IPS-11a (cell line): ENCODE data around the gene EPHA4.

Experiments used
- H3K4me3 ChIP-seq: one replicate; pipeline ENCODE4 v1.5.1; 2013; ENCODE audit warnings: low read depth, low read length, control low read depth

The EPHA4 gene

GRCh38 chr2:221480163-221480562, 91.9 kb downstream of the EPHA4 start:
- no peak overlapping the region for H3K4me3 ChIP-seq

- H3K4me3 ChIP-seq = no peak overlapping the region
These were observed 93.6 kb downstream of the EPHA4 start for GRCh38 chr2:221478485-221478863.

GRCh38 chr2:221477714-221478484, 94.2 kb downstream of the EPHA4 start:
- no peak overlapping the region for H3K4me3 ChIP-seq

GRCh38 chr2:221476195-221476594, 95.9 kb downstream of the EPHA4 start:
- H3K4me3 ChIP-seq = no peak overlapping the region

- no peak overlapping the region for H3K4me3 ChIP-seq
These were observed 98.7 kb downstream of the EPHA4 start for GRCh38 chr2:221473451-221473850.

- H3K4me3 ChIP-seq = no peak overlapping the region
These were observed 103.8 kb downstream of the EPHA4 start for GRCh38 chr2:221468317-221468716.

- no peak overlapping the region for H3K4me3 ChIP-seq
These were observed 104.5 kb downstream of the EPHA4 start for GRCh38 chr2:221467610-221468009.

GRCh38 chr2:221466744-221467143, 105.4 kb downstream of the EPHA4 start:
- H3K4me3 ChIP-seq = no peak overlapping the region

- H3K4me3 ChIP-seq = no peak overlapping the region
These were observed 106.3 kb downstream of the EPHA4 start for GRCh38 chr2:221465776-221466175.

- no peak overlapping the region for H3K4me3 ChIP-seq
These were observed 107.1 kb downstream of the EPHA4 start for GRCh38 chr2:221464971-221465370.

- no peak overlapping the region for H3K4me3 ChIP-seq
These were observed 108.7 kb downstream of the EPHA4 start for GRCh38 chr2:221463241-221463896.

GRCh38 chr2:221461901-221462300, 110.2 kb downstream of the EPHA4 start:
- H3K4me3 ChIP-seq = no peak overlapping the region

- H3K4me3 ChIP-seq = no peak overlapping the region
These were observed 112.0 kb downstream of the EPHA4 start for GRCh38 chr2:221460136-221460535.

GRCh38 chr2:221458578-221458977, 113.5 kb downstream of the EPHA4 start:
- no peak overlapping the region for H3K4me3 ChIP-seq

- no peak overlapping the region for H3K4me3 ChIP-seq
These were observed 116.9 kb downstream of the EPHA4 start for GRCh38 chr2:221455214-221455613.

- H3K4me3 ChIP-seq = no peak overlapping the region
These were observed 117.5 kb downstream of the EPHA4 start for GRCh38 chr2:221454459-221455105.

- no peak overlapping the region for H3K4me3 ChIP-seq
These were observed 120.0 kb downstream of the EPHA4 start for GRCh38 chr2:221451862-221452788.

GRCh38 chr2:221450280-221450679, 121.8 kb downstream of the EPHA4 start:
- H3K4me3 ChIP-seq = no peak overlapping the region

GRCh38 chr2:221449406-221449805, 122.7 kb downstream of the EPHA4 start:
- no peak overlapping the region for H3K4me3 ChIP-seq

- no peak overlapping the region for H3K4me3 ChIP-seq
These were observed 123.2 kb downstream of the EPHA4 start for GRCh38 chr2:221448844-221449390.
